Cardiac fibroblast (primary cell): ENCODE data around the gene DHRSX.
"Not testable (repeated sequence)": the region's sequence is repeated elsewhere in the genome, so short reads cannot be mapped to it uniquely, and the experiment has no call there.

Experiments used
- DNase-seq, 2 donors: peaks; one replicate each; pipeline versions ENCODE4 v3.0.0 to v3.0.0-alpha.2; 2010; ENCODE audit warnings: low read depth in 2 of 2
- H3K4me3 ChIP-seq, 2 donors: replicated peaks in 1 of 2; 1 replicate in 1 of 2; 2 replicates in 1 of 2; pipeline ENCODE4 v1.5.1; 2011; ENCODE audit warnings: low read depth in 2 of 2, low read length in 2 of 2, mild to moderate bottlenecking in 2 of 2, moderate library complexity in 1 of 2
- CTCF ChIP-seq: IDR thresholded peaks from one replicate; pipeline ENCODE4 v1.5.1; 2011; ENCODE audit warnings: low read depth, mild to moderate bottlenecking, low read length, inconsistent platforms

Gene DHRSX

DNA sequence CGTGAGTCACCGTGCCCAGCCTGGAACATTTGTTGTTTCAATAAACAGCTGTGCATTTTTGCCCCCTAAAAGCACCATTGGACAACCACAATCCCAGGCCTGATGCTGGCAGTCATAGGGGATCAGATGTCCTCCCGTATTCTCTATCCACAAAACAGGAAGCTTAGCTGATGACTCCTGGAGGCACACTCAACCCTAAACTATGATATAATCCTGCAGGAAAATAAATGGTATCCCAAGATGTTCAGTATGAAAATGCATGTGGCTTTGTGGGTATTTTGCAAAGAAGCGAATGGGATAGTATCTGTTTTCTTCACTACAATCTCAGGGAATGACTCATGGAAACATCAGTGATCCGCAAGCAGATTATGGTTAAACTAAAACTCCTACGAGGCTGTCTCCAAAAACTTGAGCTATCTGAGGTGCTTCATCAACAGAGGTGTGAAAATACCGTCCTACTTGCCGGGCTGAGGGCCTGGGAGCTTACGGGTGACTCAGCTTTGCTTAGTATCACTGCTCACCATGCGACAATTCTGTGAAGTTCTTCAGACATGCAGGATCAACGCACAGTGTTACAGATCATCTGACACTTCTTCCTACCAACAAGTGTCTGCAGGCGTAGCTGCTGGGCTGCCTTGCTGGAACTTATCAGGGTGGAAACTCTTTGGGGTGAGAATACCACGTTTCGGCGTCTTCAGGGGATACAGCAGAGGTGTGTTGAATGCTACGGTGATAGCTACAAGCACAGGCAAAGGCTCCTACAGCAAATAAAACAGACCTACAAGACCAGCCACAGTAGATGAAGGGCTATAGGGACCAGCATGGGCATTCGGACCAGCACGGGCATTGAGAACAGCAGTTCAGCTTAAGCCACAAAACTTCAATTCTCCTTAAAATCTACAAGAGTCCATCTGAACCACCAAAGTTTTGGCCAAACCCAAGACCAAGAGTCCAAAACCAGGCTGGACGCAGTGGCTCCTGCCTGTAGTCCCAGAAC lies 148.5 kb downstream of the DHRSX start:
- DNase-seq: peak; percentile 71 to 85
- no peak overlapping the region for H3K4me3 ChIP-seq
- TF ChIP-seq CTCF: no peak

- TF ChIP-seq CTCF: no peak
- H3K4me3 ChIP-seq: no peak overlapping the region
- peak; percentile 43 to 89 for DNase-seq
These were observed 149.5 kb downstream of the DHRSX start for GRCh38 chrX:2351321-2351720.

DNA sequence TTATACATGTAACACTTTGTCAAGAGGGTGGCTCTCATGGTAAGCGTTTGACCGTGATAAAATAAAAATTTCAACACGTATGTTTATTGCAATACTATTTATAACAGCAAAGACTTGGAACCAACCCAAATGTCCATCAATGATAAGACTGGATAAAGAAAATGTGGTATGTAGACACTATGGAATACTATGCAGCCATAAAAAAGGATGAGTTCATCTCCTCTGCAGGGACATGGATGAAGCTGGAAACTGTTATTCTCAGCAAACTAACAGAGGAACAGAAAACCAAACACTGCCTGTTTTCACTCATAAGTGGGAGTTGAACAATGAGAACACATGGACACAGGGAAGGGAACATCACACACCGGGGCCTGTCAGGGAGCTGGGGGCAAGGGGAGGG lies 150.1 kb downstream of the DHRSX start:
- not testable (repeated sequence) for DNase-seq, H3K4me3 ChIP-seq

GRCh38 chrX:2350036-2350435 lies 150.7 kb downstream of the DHRSX start:
- not testable (repeated sequence) for H3K4me3 ChIP-seq, DNase-seq

- no peak for TF ChIP-seq CTCF
- no peak overlapping the region for H3K4me3 ChIP-seq
- DNase-seq: no peak
These were observed 152.6 kb downstream of the DHRSX start for GRCh38 chrX:2348211-2348610.

GRCh38 chrX:2346158-2346557 lies 154.6 kb downstream of the DHRSX start:
- no peak for DNase-seq
- no peak for TF ChIP-seq CTCF
- H3K4me3 ChIP-seq: no peak overlapping the region

GRCh38 chrX:2345562-2345961 lies 155.2 kb downstream of the DHRSX start:
- DNase-seq: no peak
- H3K4me3 ChIP-seq: no peak overlapping the region
- TF ChIP-seq CTCF: no peak

GRCh38 chrX:2343413-2343812 lies 157.4 kb downstream of the DHRSX start:
- no peak for TF ChIP-seq CTCF
- no peak for DNase-seq
- no peak overlapping the region for H3K4me3 ChIP-seq
